PC-9 (cell line): Measurements from ENCODE around the gene LPCAT2. TPM values are rescaled to one million over a fixed set of nuclear protein-coding genes. Genes with fewer than 3 reads are reported as not detected.

Source experiments
- BruUV-seq: library from RNA; stranded (reverse); fragments of 400-500 nt; replicated peaks from 2 replicates; lab custom pipeline; 2021; lab: Mats Ljungman, UMichigan
- CTCF ChIA-PET: fragments of 300-600 bp; sonication (Branson Sonifier 250); formaldehyde crosslinking; loops from one replicate; lab custom pipeline; 2022; ENCODE audit warnings: antibody characterized with exemption; lab: Charles Lee
- POLR2A ChIA-PET: fragments of 300-600 bp; sonication (Branson Sonifier 250); formaldehyde crosslinking; loops from one replicate; lab custom pipeline; 2022; ENCODE audit warnings: antibody characterized with exemption; ENCODE audit not compliant: unreplicated experiment; lab: Charles Lee
- DNase-seq, 2 experiments: peaks; one replicate each; pipeline versions ENCODE4 v3.0.0 to v3.0.0-alpha.2; 2015 to 2022; ENCODE audit warnings: mixed read lengths in 1 of 2
- H2AFZ ChIP-seq: fragments of 200-600 bp; sonication (generic); 2 replicates; pipeline ENCODE4 v1.8.1; 2017; ENCODE audit warnings: antibody characterized with exemption
- H3F3A ChIP-seq: fragments of 200-600 bp; sonication (generic); 2 replicates; pipeline ENCODE4 v1.8.1; 2017; ENCODE audit warnings: antibody characterized with exemption, mild to moderate bottlenecking, low read depth; ENCODE audit not compliant: insufficient read depth
- H3K27ac ChIP-seq: fragments of 200-600 bp; sonication (generic); 2 replicates; pipeline ENCODE4 v1.6.1; 2016; ENCODE audit warnings: mixed run types
- H3K27me3 ChIP-seq: fragments of 200-600 bp; sonication (generic); 2 replicates; pipeline ENCODE4 v1.6.1; 2016; ENCODE audit warnings: low read depth, mixed run types; ENCODE audit not compliant: insufficient read depth
- H3K36me3 ChIP-seq: fragments of 200-600 bp; sonication (generic); 2 replicates; pipeline ENCODE4 v1.6.1; 2016; ENCODE audit warnings: low read depth, mixed run types
- H3K4me1 ChIP-seq: fragments of 200-600 bp; sonication (generic); replicated peaks from 2 replicates; pipeline ENCODE4 v1.6.1; 2016; ENCODE audit warnings: mixed run types; ENCODE audit not compliant: insufficient read depth
- H3K4me2 ChIP-seq: fragments of 200-600 bp; sonication (generic); 2 replicates; pipeline ENCODE4 v1.6.1; 2017; ENCODE audit warnings: mixed run types
- H3K4me3 ChIP-seq: fragments of 200-600 bp; sonication (generic); 2 replicates; pipeline ENCODE4 v1.6.1; 2016; ENCODE audit warnings: mixed run types
- H3K79me2 ChIP-seq: fragments of 200-600 bp; sonication (generic); 2 replicates; pipeline ENCODE4 v1.6.1; 2017; ENCODE audit warnings: low read depth, mixed run types
- H3K9me2 ChIP-seq: fragments of 200-600 bp; sonication (generic); 2 replicates; pipeline ENCODE4 v1.8.1; 2017; ENCODE audit warnings: mild to moderate bottlenecking; ENCODE audit not compliant: insufficient read depth
- H3K9me3 ChIP-seq: fragments of 200-600 bp; sonication (generic); 2 replicates; pipeline ENCODE4 v1.8.1; 2016; ENCODE audit warnings: low read depth; ENCODE audit not compliant: insufficient read depth
- H4K20me1 ChIP-seq: fragments of 200-600 bp; sonication (generic); 2 replicates; pipeline ENCODE4 v1.8.1; 2017; ENCODE audit not compliant: insufficient read depth
- EZH2 ChIP-seq: fragments of 200-600 bp; sonication (generic); IDR thresholded peaks from 2 replicates; pipeline ENCODE4 v1.8.0; 2017; ENCODE audit warnings: antibody characterized with exemption, low read depth
- intact Hi-C: fragments of 100-400 bp; cut with micrococcal nuclease; formaldehyde crosslinking; loops from one replicate; pipeline ENCODE4 v1.10.0; 2022; ENCODE audit not compliant: unreplicated experiment
- total RNA-seq: library from RNA; stranded (reverse); gene quantifications from 2 replicates; pipeline ENCODE4 v1.2.3, GENCODE V29; 2021
- TF ChIP-seq, protein P1 (sequence below): fragments of 200-600 bp; sonication (generic); conservative IDR thresholded peaks from 2 replicates; pipeline ENCODE4 v1.6.1; 2017; ENCODE audit warnings: mixed run types, antibody characterized with exemption, mild to moderate bottlenecking, moderate library complexity

LPCAT2 gene
- total RNA-seq, 1 experiment from 2014 or later: 87.7 TPM

- Histone ChIP-seq H3F3A (peaks cover 11% of the 10 kb centered on the region; the same call in 1 of the 2 replicates), H2AFZ (no peak overlapping the region), H4K20me1 (no peaks in the 10 kb centered on the region), H3K4me1 (peaks cover 13% of the 10 kb centered on the region), H3K9me3 (no peaks in the 10 kb centered on the region), H3K79me2 (no peaks in the 10 kb centered on the region), H3K36me3 (no peaks in the 10 kb centered on the region), H3K4me3 (no peak overlapping the region), H3K9me2 (no peaks in the 10 kb centered on the region), H3K27me3 (no peaks in the 10 kb centered on the region), H3K27ac (no peak overlapping the region), H3K4me2 (no peak overlapping the region)
- no peak for DNase-seq
- no peak for TF ChIP-seq EZH2
- TF ChIP-seq, protein P1, sequence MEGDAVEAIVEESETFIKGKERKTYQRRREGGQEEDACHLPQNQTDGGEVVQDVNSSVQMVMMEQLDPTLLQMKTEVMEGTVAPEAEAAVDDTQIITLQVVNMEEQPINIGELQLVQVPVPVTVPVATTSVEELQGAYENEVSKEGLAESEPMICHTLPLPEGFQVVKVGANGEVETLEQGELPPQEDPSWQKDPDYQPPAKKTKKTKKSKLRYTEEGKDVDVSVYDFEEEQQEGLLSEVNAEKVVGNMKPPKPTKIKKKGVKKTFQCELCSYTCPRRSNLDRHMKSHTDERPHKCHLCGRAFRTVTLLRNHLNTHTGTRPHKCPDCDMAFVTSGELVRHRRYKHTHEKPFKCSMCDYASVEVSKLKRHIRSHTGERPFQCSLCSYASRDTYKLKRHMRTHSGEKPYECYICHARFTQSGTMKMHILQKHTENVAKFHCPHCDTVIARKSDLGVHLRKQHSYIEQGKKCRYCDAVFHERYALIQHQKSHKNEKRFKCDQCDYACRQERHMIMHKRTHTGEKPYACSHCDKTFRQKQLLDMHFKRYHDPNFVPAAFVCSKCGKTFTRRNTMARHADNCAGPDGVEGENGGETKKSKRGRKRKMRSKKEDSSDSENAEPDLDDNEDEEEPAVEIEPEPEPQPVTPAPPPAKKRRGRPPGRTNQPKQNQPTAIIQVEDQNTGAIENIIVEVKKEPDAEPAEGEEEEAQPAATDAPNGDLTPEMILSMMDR: no peak
- POLR2A ChIA-PET: no interaction called here
- no TSS peak for BruUV-seq
- CTCF ChIA-PET: no interaction called here
- intact Hi-C loops: no loop called here
Measured at GRCh38 chr16:55621771-55622170, 112.9 kb downstream of the LPCAT2 start.

DNA sequence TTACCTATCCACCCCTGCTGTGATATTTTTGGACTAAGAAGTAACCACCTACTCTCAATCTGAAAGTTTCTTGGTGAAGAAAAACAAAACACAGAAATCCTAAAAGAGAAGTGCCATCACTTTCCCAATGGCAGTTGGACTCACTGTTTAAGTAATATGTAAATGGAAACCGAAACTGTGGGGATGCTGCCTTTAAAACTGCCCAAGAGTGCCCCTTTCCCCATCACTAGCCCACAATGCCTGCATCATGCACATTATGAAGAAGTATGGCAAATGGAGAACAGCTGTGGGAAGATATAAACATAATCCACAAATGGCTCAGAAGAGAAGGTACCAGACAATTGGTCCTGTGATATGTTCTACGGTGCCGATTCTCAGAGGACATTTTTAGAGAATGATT is 113.4 kb downstream of the LPCAT2 start:
- BruUV-seq: no TSS peak
- H4K20me1 ChIP-seq: no peaks in the 10 kb centered on the region
- POLR2A ChIA-PET: no interaction called here
- TF ChIP-seq, protein P1: no peak
- TF ChIP-seq EZH2: no peak
- H3K4me1 ChIP-seq: peaks cover 13% of the 10 kb centered on the region
- no peaks in the 10 kb centered on the region for H3K9me2 ChIP-seq
- peaks cover 11% of the 10 kb centered on the region; the same call in 1 of the 2 replicates for H3F3A ChIP-seq
- no peaks in the 10 kb centered on the region for H3K79me2 ChIP-seq
- no peak overlapping the region for H3K27ac ChIP-seq
- no peaks in the 10 kb centered on the region for H3K36me3 ChIP-seq
- H3K27me3 ChIP-seq: no peaks in the 10 kb centered on the region
- no peak overlapping the region for H3K4me3 ChIP-seq
- H3K4me2 ChIP-seq: no peak overlapping the region
- intact Hi-C loops: no loop called here
- no peak for DNase-seq
- no peak overlapping the region for H2AFZ ChIP-seq
- H3K9me3 ChIP-seq: no peaks in the 10 kb centered on the region
- CTCF ChIA-PET: interaction anchor here (0.5 kb wide), 1 partner anchor 44 kb away, joined by 3 read pairs; no protein-coding TSS in a partner anchor

DNA sequence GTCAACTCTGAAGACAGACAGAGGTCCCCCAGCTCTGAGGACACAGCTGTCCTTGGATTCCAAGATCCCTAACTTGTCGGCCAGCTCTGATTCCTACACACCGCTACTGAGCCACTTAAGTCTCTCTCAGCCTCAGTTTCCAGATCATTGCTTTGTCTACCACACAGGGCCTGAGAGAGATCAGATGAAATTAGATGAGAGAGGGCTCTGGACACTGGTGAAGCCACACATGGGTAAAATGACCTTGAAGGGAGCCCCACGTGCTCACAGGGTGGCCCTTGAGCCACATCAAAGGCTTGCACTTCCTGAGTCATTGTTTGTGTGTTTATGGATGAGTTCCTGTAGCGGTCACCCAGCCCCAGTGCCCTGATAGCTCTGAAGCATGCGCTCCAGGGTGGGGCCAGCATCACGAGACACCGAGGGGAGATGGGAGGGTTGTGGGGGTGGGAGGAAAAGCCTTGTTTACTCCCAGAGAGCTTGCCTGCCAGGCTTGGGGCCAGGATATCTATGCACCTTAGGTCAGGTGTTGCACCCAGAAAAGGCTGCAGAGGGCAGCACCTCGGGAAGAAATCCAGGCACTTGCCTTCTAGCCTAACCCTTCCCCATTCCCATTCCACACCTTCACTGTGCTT is 114.2 kb downstream of the LPCAT2 start:
- intact Hi-C loops: loop anchor here (1.0 kb wide), 1 partner anchor 80 kb away; no protein-coding TSS in a partner anchor
- Histone ChIP-seq H4K20me1 (no peaks in the 10 kb centered on the region), H2AFZ (no peak overlapping the region), H3K9me2 (no peaks in the 10 kb centered on the region), H3K4me2 (peak overlapping the region; percentile 56), H3K27me3 (no peaks in the 10 kb centered on the region), H3K4me1 (peaks cover 13% of the 10 kb centered on the region), H3F3A (peaks cover 11% of the 10 kb centered on the region; the same call in 1 of the 2 replicates), H3K4me3 (no peak overlapping the region), H3K9me3 (no peaks in the 10 kb centered on the region), H3K27ac (no peak overlapping the region), H3K36me3 (no peaks in the 10 kb centered on the region), H3K79me2 (no peaks in the 10 kb centered on the region)
- no TSS peak for BruUV-seq
- peak; percentile 49 to 81 for DNase-seq
- TF ChIP-seq, protein P1: peak; percentile 73
- no peak for TF ChIP-seq EZH2
- CTCF ChIA-PET: interaction anchor here (0.5 kb wide), 2 partner anchors 43 to 156 kb away, joined by 3 read pairs; no protein-coding TSS in a partner anchor
- POLR2A ChIA-PET: no interaction called here
